HepG2 (cell line): ENCODE results near the gene CDH12. TPM values are rescaled to one million over a fixed set of nuclear protein-coding genes. Genes with fewer than 3 reads are reported as not detected.

Experiments
- ATAC-seq: fragments of 200-7000 bp; cut with Tn5 transposase; 3 replicates; pipeline ENCODE4 v1.9.1; 2020; ENCODE audit warnings: mild to moderate bottlenecking, moderate library complexity
- BruUV-seq: library from RNA; stranded (reverse); fragments of 400-500 nt; replicated peaks from 2 replicates; lab custom pipeline; 2021; lab: Mats Ljungman, UMichigan
- CTCF ChIA-PET: fragments of 300-600 bp; formaldehyde crosslinking; extraction: SDS; loops from one replicate; lab custom pipeline; 2021; ENCODE audit warnings: low total read pairs, inconsistent platforms, low intra/inter-chr PET ratio; lab: Yijun Ruan, JAX
- POLR2A ChIA-PET: fragments of 350-600 bp; sonication (Branson Sonifier 250); formaldehyde crosslinking; loops from one replicate; lab custom pipeline; 2020; ENCODE audit warnings: antibody characterized with exemption, inconsistent platforms; lab: Yijun Ruan, JAX
- DNase-seq: peaks from one replicate; pipeline ENCODE4 v3.0.0-alpha.2; 2015; ENCODE audit warnings: low spot score
- FAIRE-seq: peaks from 3 replicates; lab custom pipeline; 2011; peaks lifted over from hg19 to GRCh38; lab: Jason Lieb, UNC
- H2AFZ ChIP-seq: one replicate; pipeline ENCODE4 v1.6.1; 2011; ENCODE audit warnings: low read length, inconsistent platforms
- H3K27ac ChIP-seq: fragments of 300-600 bp; 3 replicates; pipeline ENCODE4 v1.8.0; 2011; ENCODE audit warnings: mixed run types, mild to moderate bottlenecking, mixed read lengths, low read length, inconsistent platforms; ENCODE audit not compliant: insufficient read depth; ENCODE audit errors: extremely low read length
- H3K27me3 ChIP-seq, 2 experiments: fragments of 200-600 bp in 1 of 2; 2 replicates in 1 of 2; 3 replicates in 1 of 2; pipeline versions ENCODE4 v1.6.0 to v1.8.0; 2011; ENCODE audit warnings: low read length in 2 of 2, mild to moderate bottlenecking in 2 of 2, moderate library complexity in 2 of 2, inconsistent platforms in 1 of 2; ENCODE audit not compliant: insufficient read depth in 2 of 2, control insufficient read depth in 1 of 2
- H3K36me3 ChIP-seq, 2 experiments: fragments of 200-600 bp in 1 of 2; replicated peaks in 1 of 2; 2 replicates in 1 of 2; 3 replicates in 1 of 2; pipeline versions ENCODE4 v1.5.1 to v1.8.0; 2011; ENCODE audit warnings: low read length in 2 of 2, inconsistent platforms in 1 of 2; ENCODE audit not compliant: insufficient read depth in 2 of 2, control insufficient read depth in 1 of 2
- H3K4me1 ChIP-seq: 2 replicates; pipeline ENCODE4 v1.5.1; 2012; ENCODE audit warnings: low read length, inconsistent platforms; ENCODE audit not compliant: insufficient read depth
- H3K4me2 ChIP-seq: 2 replicates; pipeline ENCODE4 v1.6.0; 2011; ENCODE audit warnings: low read depth, low read length, inconsistent platforms
- H3K4me3 ChIP-seq, 3 experiments: fragments of 200-600 bp in 1 of 3; sonication (generic), shearing (Covaris generic) in 1 of 3; replicated peaks in 1 of 3; 2 replicates each; pipeline ENCODE4 v1.5.1; 2011 to 2016; ENCODE audit warnings: low read length in 3 of 3, inconsistent platforms in 2 of 3, low read depth in 2 of 3, mild to moderate bottlenecking in 2 of 3, control low read depth in 1 of 3, mixed read lengths in 1 of 3; ENCODE audit not compliant: insufficient read depth in 1 of 3
- H3K79me2 ChIP-seq: one replicate; pipeline ENCODE4 v1.6.1; 2011; ENCODE audit warnings: low read length, inconsistent platforms; ENCODE audit not compliant: insufficient read depth
- H3K9ac ChIP-seq: 2 replicates; pipeline ENCODE4 v1.6.0; 2011; ENCODE audit warnings: mild to moderate bottlenecking, low read depth, low read length, inconsistent platforms; ENCODE audit not compliant: insufficient read depth
- H3K9me3 ChIP-seq: 2 replicates; pipeline ENCODE4 v1.5.1; 2012; ENCODE audit warnings: mild to moderate bottlenecking, low read length
- H4K20me1 ChIP-seq: 2 replicates; pipeline ENCODE4 v1.6.0; 2011; ENCODE audit warnings: inconsistent platforms, mild to moderate bottlenecking, low read length, moderate library complexity; ENCODE audit not compliant: insufficient read depth
- ATAD3A ChIP-seq: sonication (generic); formaldehyde crosslinking; IDR thresholded peaks from 2 replicates; pipeline ENCODE4 v1.4.0; 2020; ENCODE audit warnings: missing genetic modification reagents
- CEBPB ChIP-seq: IDR thresholded peaks from 2 replicates; pipeline ENCODE4 v1.6.1; 2011; ENCODE audit warnings: low read depth, low read length, improper control_type of control experiment, borderline replicate concordance
- CENPBD1 ChIP-seq: sonication (generic); formaldehyde crosslinking; IDR thresholded peaks from 2 replicates; pipeline ENCODE4 v1.8.0; 2022; ENCODE audit warnings: missing genetic modification reagents, low read depth, mild to moderate bottlenecking, borderline replicate concordance
- E2F2 ChIP-seq: sonication (generic); formaldehyde crosslinking; IDR thresholded peaks from 2 replicates; pipeline ENCODE4 v1.4.0; 2020; ENCODE audit warnings: missing genetic modification reagents, borderline replicate concordance
- E2F5 ChIP-seq: sonication (generic); formaldehyde crosslinking; conservative IDR thresholded peaks from 2 replicates; pipeline ENCODE4 v1.4.0; 2020; ENCODE audit warnings: missing genetic modification reagents
- HNRNPUL1 ChIP-seq: fragments of 200-400 bp; formaldehyde crosslinking; IDR thresholded peaks from 2 replicates; pipeline ENCODE4 v1.6.1; 2017; ENCODE audit warnings: low read depth, mild to moderate bottlenecking, low read length, moderate library complexity
- HOXA3 ChIP-seq: sonication (generic); formaldehyde crosslinking; IDR thresholded peaks from 2 replicates; pipeline ENCODE4 v1.5.0; 2020; ENCODE audit warnings: missing genetic modification reagents
- HOXA9 ChIP-seq: sonication (generic); formaldehyde crosslinking; IDR thresholded peaks from 2 replicates; pipeline ENCODE4 v1.8.1; 2022; ENCODE audit warnings: missing genetic modification reagents, mild to moderate bottlenecking, moderate library complexity, borderline replicate concordance
- POLR2A ChIP-seq, 2 experiments: IDR thresholded peaks; 2 replicates each; pipeline ENCODE4 v1.6.1; 2011; ENCODE audit warnings: low read depth in 2 of 2, low read length in 2 of 2, mild to moderate bottlenecking in 1 of 2, moderate library complexity in 1 of 2; ENCODE audit not compliant: insufficient read depth in 1 of 2
- POLR2AphosphoS5 ChIP-seq: IDR thresholded peaks from 2 replicates; pipeline ENCODE4 v1.6.1; 2012; ENCODE audit warnings: low read depth, low read length
- SIN3A ChIP-seq: IDR thresholded peaks from 2 replicates; pipeline ENCODE4 v1.6.1; 2011; ENCODE audit warnings: low read depth, mild to moderate bottlenecking, control low read depth, low read length, borderline replicate concordance
- SPEN ChIP-seq: sonication (generic); formaldehyde crosslinking; IDR thresholded peaks from 2 replicates; pipeline ENCODE4 v1.5.1; 2020; ENCODE audit warnings: low read depth, mild to moderate bottlenecking, missing genetic modification reagents
- SRSF1 ChIP-seq: fragments of 200-400 bp; formaldehyde crosslinking; optimal IDR thresholded peaks from 2 replicates; pipeline ENCODE3; 2017; ENCODE audit warnings: mild to moderate bottlenecking, low read depth, low read length, moderate library complexity
- SRSF4 ChIP-seq: fragments of 200-400 bp; formaldehyde crosslinking; IDR thresholded peaks from one replicate; pipeline ENCODE4 v1.6.1; 2018; ENCODE audit warnings: mild to moderate bottlenecking, low read depth, low read length, moderate library complexity; ENCODE audit not compliant: poor library complexity, severe bottlenecking
- TBX3 ChIP-seq: fragments of 450-650 bp; IDR thresholded peaks from 2 replicates; pipeline ENCODE4 v1.6.1; 2017; ENCODE audit warnings: antibody characterized with exemption, mild to moderate bottlenecking, inconsistent platforms, borderline replicate concordance
- ZNF143 ChIP-seq: sonication (generic); formaldehyde crosslinking; IDR thresholded peaks from 2 replicates; pipeline ENCODE4 v1.4.0; 2020; ENCODE audit warnings: missing genetic modification reagents
- ZNF577 ChIP-seq: sonication (generic); formaldehyde crosslinking; IDR thresholded peaks from 2 replicates; pipeline ENCODE4 v1.4.0; 2020; ENCODE audit warnings: mild to moderate bottlenecking, low read depth, missing genetic modification reagents, borderline replicate concordance
- WGBS: methylation state at CpG from one replicate; pipeline ENCODE4 v1.1.6; 2017; ENCODE audit warnings: low lambda C conversion rate; 5-methylcytosine and 5-hydroxymethylcytosine counted together
- in situ Hi-C: cut with HindIII; loops from 2 replicates; pipeline ENCODE4 v1.10.0; 2017; ENCODE audit warnings: low pct_unique_long_range_greater_than_20kb; ENCODE audit not compliant: extremely low pct_ligation_motif_present
- intact Hi-C: fragments of 100-400 bp; cut with micrococcal nuclease; formaldehyde crosslinking; loops from one replicate; pipeline ENCODE4 v1.10.0; 2022; ENCODE audit not compliant: unreplicated experiment
- polyA plus RNA-seq, 8 experiments: library from polyadenylated mRNA; depleted of rRNA in 3 of 8; stranded (reverse) in 7 of 8; unstranded in 1 of 8; fragments of >200 nt; fragmentation: Illumina TruSeq in 4 of 8; extraction: Trizol in 4 of 8; gene quantifications; 2 replicates each; pipeline versions ENCODE4 v1.2.1 to v1.2.3, GENCODE V29; 2011 to 2016; ENCODE audit warnings: low read depth in 4 of 8, missing spikeins in 1 of 8, mixed read lengths in 1 of 8; ENCODE audit not compliant: insufficient read depth in 1 of 8
- total RNA-seq, 5 experiments: library from RNA; depleted of rRNA; stranded (reverse); fragments of >200 nt; fragmentation: Illumina TruSeq; extraction: Trizol; gene quantifications; 2 replicates each; pipeline ENCODE4 v1.2.3, GENCODE V29; 2016; ENCODE audit warnings: low read depth in 1 of 5

The CDH12 gene
- total and polyA plus RNA-seq, 2 of the 13 experiments (the other 11 are each of a cell fraction or from before 2014, with no cell fraction given) = not detected

- TF ChIP-seq CENPBD1 (CRISPR knock-in tag) = no peak
- TF ChIP-seq ATAD3A (CRISPR knock-in tag) = no peak
Measured at GRCh38 chr5:22844636-22845035, 8.5 kb downstream of the CDH12 start (continued).

GRCh38 chr5:22844155-22844554, 9.0 kb downstream of the CDH12 start:
- no peak overlapping the region for H3K4me2 ChIP-seq
- H3K4me3 ChIP-seq = no peak overlapping the region
- TF ChIP-seq ZNF577 (CRISPR knock-in tag) (no peak), HNRNPUL1 (no peak), SRSF4 (no peak), POLR2AphosphoS5 (no peak), HOXA3 (CRISPR knock-in tag) (no peak), SRSF1 (no peak), ZNF143 (no peak), E2F5 (no peak), SIN3A (no peak), HOXA9 (no peak), POLR2A (IDR thresholded peaks at IDR 0.05; ENCODE audit: insufficient read depth in 1 of 2, low read depth in 2 of 2, low read length in 2 of 2) (no peak), CEBPB (no peak), E2F2 (CRISPR knock-in tag) (no peak), SPEN (CRISPR knock-in tag) (no peak), TBX3 (no peak)
- no peak overlapping the region for H2AFZ ChIP-seq
- H3K36me3 ChIP-seq = no peaks in the 10 kb centered on the region
- no peaks in the 10 kb centered on the region for H3K79me2 ChIP-seq
- H3K9me3 ChIP-seq = no peaks in the 10 kb centered on the region
- ChIA-PET POLR2A (no interaction called here), CTCF (no interaction called here)
- ATAC-seq (no peak), DNase-seq (no peak), FAIRE-seq (no peak)
- WGBS = 4% methylated on average over 1 of the region's 1 CpG
- no peaks in the 10 kb centered on the region for H3K4me1 ChIP-seq
- no peak overlapping the region for H3K9ac ChIP-seq
- H3K27ac ChIP-seq = no peak overlapping the region
- intact Hi-C loops = no loop called here
- no peaks in the 10 kb centered on the region for H4K20me1 ChIP-seq
- no TSS peak for BruUV-seq
- no peaks in the 10 kb centered on the region for H3K27me3 ChIP-seq
- in situ Hi-C loops = no loop called here
